Karpas-422 (cell line): ENCODE data around the gene SPESP1. TPM values are rescaled to one million over a fixed set of nuclear protein-coding genes. Genes with fewer than 3 reads are reported as not detected.

ENCODE experiments used
- DNase-seq: peaks from one replicate; pipeline ENCODE4 v3.0.0-alpha.2; 2015
- H2AFZ ChIP-seq: fragments of 200-600 bp; sonication (generic); 2 replicates; pipeline ENCODE4 v1.6.1; 2014; ENCODE audit warnings: antibody characterized with exemption, low read length, mixed read lengths
- H3K27ac ChIP-seq: fragments of 200-600 bp; sonication (generic); 2 replicates; pipeline ENCODE4 v1.5.1; 2014; ENCODE audit warnings: mild to moderate bottlenecking, low read length, moderate library complexity
- H3K27me3 ChIP-seq: fragments of 200-600 bp; sonication (generic); 2 replicates; pipeline ENCODE4 v1.6.1; 2014; ENCODE audit warnings: low read length, mixed read lengths
- H3K36me3 ChIP-seq: fragments of 200-600 bp; sonication (generic); 2 replicates; pipeline ENCODE4 v1.6.1; 2014; ENCODE audit warnings: low read length, mixed read lengths; ENCODE audit not compliant: insufficient read depth
- H3K4me1 ChIP-seq: fragments of 200-600 bp; sonication (generic); 2 replicates; pipeline ENCODE4 v1.6.1; 2014; ENCODE audit warnings: mild to moderate bottlenecking, low read length, mixed read lengths
- H3K4me2 ChIP-seq: fragments of 200-600 bp; sonication (generic); 2 replicates; pipeline ENCODE4 v1.6.1; 2014; ENCODE audit warnings: low read length, low read depth, mild to moderate bottlenecking; ENCODE audit not compliant: poor library complexity, severe bottlenecking
- H3K4me3 ChIP-seq: fragments of 200-600 bp; sonication (generic); 2 replicates; pipeline ENCODE4 v1.5.1; 2014; ENCODE audit warnings: mild to moderate bottlenecking, antibody characterized with exemption, low read length, mixed read lengths
- H3K79me2 ChIP-seq: fragments of 200-600 bp; sonication (generic); 2 replicates; pipeline ENCODE4 v1.6.1; 2014; ENCODE audit warnings: mild to moderate bottlenecking, low read length, mixed read lengths
- H3K9ac ChIP-seq: fragments of 200-600 bp; sonication (generic); 2 replicates; pipeline ENCODE4 v1.6.0; 2014; ENCODE audit warnings: low read length
- H3K9me2 ChIP-seq: fragments of 200-600 bp; sonication (generic), shearing (Covaris generic); replicated peaks from 2 replicates; pipeline ENCODE4 v1.6.0; 2014; ENCODE audit warnings: mild to moderate bottlenecking, low read length, moderate library complexity; ENCODE audit not compliant: insufficient read depth
- H3K9me3 ChIP-seq: fragments of 300-700, 200-600 bp; sonication (generic); 2 replicates; pipeline ENCODE4 v1.6.1; 2014; ENCODE audit warnings: low read length, mixed read lengths
- H4K20me1 ChIP-seq: fragments of 200-600 bp; sonication (generic); 2 replicates; pipeline ENCODE4 v1.6.1; 2014; ENCODE audit warnings: mild to moderate bottlenecking, antibody characterized with exemption, low read length, low read depth; ENCODE audit not compliant: insufficient read depth
- total RNA-seq: library from RNA; depleted of rRNA; stranded (reverse); fragments of >200 nt; shearing (Covaris generic); gene quantifications from 2 replicates; pipeline ENCODE4 v1.2.3, GENCODE V29; 2014; ENCODE audit warnings: low replicate concordance

SPESP1 gene
- total RNA-seq, 1 experiment from 2014 or later: not detected

DNA sequence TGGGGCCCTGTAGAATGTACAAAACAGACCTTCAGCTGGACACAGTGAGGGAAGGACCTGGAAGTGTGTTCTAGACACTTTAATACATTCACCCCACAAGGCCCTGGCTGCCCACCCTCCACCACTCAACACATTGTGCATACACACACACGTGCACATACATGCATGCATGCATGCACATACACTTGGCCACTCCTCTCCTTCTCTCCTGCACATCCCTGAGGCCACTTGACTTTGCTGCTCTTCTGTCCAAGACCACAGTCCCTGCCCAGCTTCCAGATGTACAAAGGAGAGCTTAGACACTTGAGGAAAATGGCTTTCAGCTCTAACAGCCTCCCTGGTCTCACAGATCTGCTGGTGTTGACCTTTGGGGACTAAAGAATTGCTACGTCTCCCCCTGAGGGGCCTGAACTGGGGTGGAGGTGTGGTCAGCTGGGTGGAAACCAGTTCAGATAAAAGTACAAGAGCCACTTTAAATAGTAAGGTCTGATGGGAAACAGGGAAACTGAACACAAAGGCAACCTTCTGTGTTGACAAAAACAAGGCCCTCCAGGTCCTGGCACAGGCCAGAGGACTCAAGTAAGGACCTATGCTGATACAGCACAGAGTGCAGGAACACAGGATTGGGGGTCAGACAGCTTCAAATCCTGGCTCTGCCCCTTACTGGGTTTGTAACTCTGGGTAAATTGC, 59.4 kb downstream of the SPESP1 start:
- Histone ChIP-seq H3K27ac (no peak overlapping the region), H4K20me1 (no peaks in the 10 kb centered on the region)

GRCh38 chr15:68990231-68990991, 60.1 kb downstream of the SPESP1 start:
- Histone ChIP-seq H3K79me2 (no peaks in the 10 kb centered on the region), H3K4me3 (no peak overlapping the region), H3K9me2 (no peaks in the 10 kb centered on the region), H3K4me1 (no peaks in the 10 kb centered on the region), H3K9me3 (no peaks in the 10 kb centered on the region), H3K9ac (no peak overlapping the region), H3K4me2 (no peak overlapping the region), H2AFZ (no peak overlapping the region), H3K27me3 (no peaks in the 10 kb centered on the region), H3K27ac (no peak overlapping the region), H3K36me3 (no peaks in the 10 kb centered on the region), H4K20me1 (no peaks in the 10 kb centered on the region)
- no peak for DNase-seq

More for the DNA sequence above, 59.4 kb downstream of the SPESP1 start:
- Histone ChIP-seq H3K4me2 (no peak overlapping the region), H3K9ac (no peak overlapping the region), H2AFZ (no peak overlapping the region), H3K9me2 (no peaks in the 10 kb centered on the region), H3K79me2 (no peaks in the 10 kb centered on the region), H3K9me3 (no peaks in the 10 kb centered on the region), H3K36me3 (no peaks in the 10 kb centered on the region), H3K4me3 (no peak overlapping the region), H3K4me1 (no peaks in the 10 kb centered on the region), H3K27me3 (no peaks in the 10 kb centered on the region)
- DNase-seq: peak; percentile 12

GRCh38 chr15:68990992-68991500, 60.7 kb downstream of the SPESP1 start:
- Histone ChIP-seq H3K79me2 (no peaks in the 10 kb centered on the region), H3K9me3 (no peaks in the 10 kb centered on the region), H3K27me3 (no peaks in the 10 kb centered on the region), H3K27ac (no peak overlapping the region), H2AFZ (no peak overlapping the region), H3K9me2 (no peaks in the 10 kb centered on the region), H3K36me3 (no peaks in the 10 kb centered on the region), H4K20me1 (no peaks in the 10 kb centered on the region), H3K4me1 (no peaks in the 10 kb centered on the region), H3K4me3 (no peak overlapping the region), H3K4me2 (no peak overlapping the region), H3K9ac (no peak overlapping the region)
- no peak for DNase-seq

DNA sequence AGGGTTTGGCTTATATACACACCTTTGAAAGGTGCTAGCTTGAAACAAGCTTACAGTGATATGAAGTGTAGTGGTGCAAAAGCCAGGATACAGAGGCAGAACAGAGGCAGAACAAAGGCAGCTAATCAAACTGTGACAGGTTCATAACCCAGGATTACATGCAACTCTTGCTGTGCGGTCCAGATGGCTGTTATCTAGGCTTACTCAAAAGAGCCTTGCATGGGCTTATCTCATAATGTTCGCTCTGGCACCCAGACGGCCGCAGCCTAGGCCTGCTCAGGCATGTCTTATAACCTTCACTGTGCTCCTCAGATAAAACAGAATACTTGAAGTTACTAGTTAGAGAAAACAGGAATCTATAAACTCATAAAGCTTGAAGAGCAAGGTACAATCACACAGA, 61.4 kb downstream of the SPESP1 start:
- Histone ChIP-seq H3K9ac (no peak overlapping the region), H3K79me2 (no peaks in the 10 kb centered on the region), H3K27me3 (no peaks in the 10 kb centered on the region), H3K27ac (no peak overlapping the region), H3K9me2 (no peaks in the 10 kb centered on the region), H3K4me3 (no peak overlapping the region), H4K20me1 (no peaks in the 10 kb centered on the region), H2AFZ (no peak overlapping the region), H3K4me2 (no peak overlapping the region), H3K36me3 (no peaks in the 10 kb centered on the region), H3K4me1 (no peaks in the 10 kb centered on the region), H3K9me3 (no peaks in the 10 kb centered on the region)
- DNase-seq: peak; percentile 25

DNA sequence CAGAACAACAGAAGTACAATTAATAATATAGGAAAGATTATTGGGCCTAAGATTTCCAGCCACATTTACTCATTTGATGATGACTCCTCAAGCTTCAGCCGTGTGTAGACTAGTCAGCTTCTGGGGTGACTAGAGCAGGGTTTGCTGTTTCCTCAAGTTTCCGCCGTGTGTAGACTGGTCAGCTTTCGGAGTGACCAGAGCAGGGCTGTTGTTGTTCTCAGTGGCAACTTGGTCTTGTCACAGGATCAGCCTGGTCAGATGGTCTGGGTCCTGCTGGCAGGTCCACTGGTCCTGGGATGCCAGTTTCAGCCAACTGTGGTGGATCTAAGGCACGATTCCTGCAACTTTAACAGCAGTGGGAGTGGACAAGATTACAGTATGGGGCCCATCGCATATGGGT, 62.4 kb downstream of the SPESP1 start:
- Histone ChIP-seq H3K4me1 (no peaks in the 10 kb centered on the region), H3K9ac (no peak overlapping the region), H3K4me2 (no peak overlapping the region), H3K27ac (no peak overlapping the region), H3K9me2 (no peaks in the 10 kb centered on the region), H3K27me3 (no peaks in the 10 kb centered on the region), H3K36me3 (no peaks in the 10 kb centered on the region), H3K79me2 (no peaks in the 10 kb centered on the region), H3K4me3 (no peak overlapping the region), H3K9me3 (no peaks in the 10 kb centered on the region), H4K20me1 (no peaks in the 10 kb centered on the region), H2AFZ (no peak overlapping the region)
- peak; percentile 21 for DNase-seq

DNA sequence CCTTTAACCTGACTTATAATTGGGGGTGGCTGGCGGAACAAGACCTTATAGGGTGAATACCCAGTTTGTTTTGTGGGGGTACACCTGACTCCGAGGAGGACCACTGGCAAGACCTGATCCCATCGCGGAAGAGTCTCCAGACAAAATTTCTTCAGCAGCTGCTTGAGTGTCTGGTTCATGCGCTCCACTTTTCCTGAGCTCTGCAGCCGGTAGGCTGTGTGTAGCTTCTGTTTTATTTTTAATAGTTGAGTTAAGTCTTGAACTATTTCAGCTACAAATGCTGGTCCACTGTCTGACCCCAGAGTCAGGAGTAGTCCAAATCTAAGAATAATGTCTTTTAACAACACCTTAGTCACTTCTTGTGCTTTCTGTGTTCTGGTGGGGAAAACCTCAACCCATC, 63.0 kb downstream of the SPESP1 start:
- DNase-seq: peak; percentile 15

GRCh38 chr15:68994149-68994548, 63.8 kb downstream of the SPESP1 start:
- no peak overlapping the region for H3K4me2 ChIP-seq
- DNase-seq: no peak
- no peaks in the 10 kb centered on the region for H3K4me1 ChIP-seq
- H3K9me3 ChIP-seq: no peaks in the 10 kb centered on the region
- no peaks in the 10 kb centered on the region for H3K36me3 ChIP-seq
- H3K27me3 ChIP-seq: no peaks in the 10 kb centered on the region
- no peaks in the 10 kb centered on the region for H3K9me2 ChIP-seq
- no peaks in the 10 kb centered on the region for H3K79me2 ChIP-seq
- H2AFZ ChIP-seq: no peak overlapping the region
- no peak overlapping the region for H3K4me3 ChIP-seq
- H3K9ac ChIP-seq: no peak overlapping the region
- H4K20me1 ChIP-seq: no peaks in the 10 kb centered on the region
- H3K27ac ChIP-seq: no peak overlapping the region

More for the DNA sequence above, 63.0 kb downstream of the SPESP1 start:
- no peaks in the 10 kb centered on the region for H3K79me2 ChIP-seq
- no peaks in the 10 kb centered on the region for H3K9me2 ChIP-seq
- no peaks in the 10 kb centered on the region for H4K20me1 ChIP-seq
- no peaks in the 10 kb centered on the region for H3K36me3 ChIP-seq
- H2AFZ ChIP-seq: no peak overlapping the region
- no peaks in the 10 kb centered on the region for H3K4me1 ChIP-seq
- H3K27me3 ChIP-seq: no peaks in the 10 kb centered on the region
- H3K4me2 ChIP-seq: no peak overlapping the region
- H3K9me3 ChIP-seq: no peaks in the 10 kb centered on the region
- no peak overlapping the region for H3K9ac ChIP-seq
- no peak overlapping the region for H3K27ac ChIP-seq
- H3K4me3 ChIP-seq: no peak overlapping the region

DNA sequence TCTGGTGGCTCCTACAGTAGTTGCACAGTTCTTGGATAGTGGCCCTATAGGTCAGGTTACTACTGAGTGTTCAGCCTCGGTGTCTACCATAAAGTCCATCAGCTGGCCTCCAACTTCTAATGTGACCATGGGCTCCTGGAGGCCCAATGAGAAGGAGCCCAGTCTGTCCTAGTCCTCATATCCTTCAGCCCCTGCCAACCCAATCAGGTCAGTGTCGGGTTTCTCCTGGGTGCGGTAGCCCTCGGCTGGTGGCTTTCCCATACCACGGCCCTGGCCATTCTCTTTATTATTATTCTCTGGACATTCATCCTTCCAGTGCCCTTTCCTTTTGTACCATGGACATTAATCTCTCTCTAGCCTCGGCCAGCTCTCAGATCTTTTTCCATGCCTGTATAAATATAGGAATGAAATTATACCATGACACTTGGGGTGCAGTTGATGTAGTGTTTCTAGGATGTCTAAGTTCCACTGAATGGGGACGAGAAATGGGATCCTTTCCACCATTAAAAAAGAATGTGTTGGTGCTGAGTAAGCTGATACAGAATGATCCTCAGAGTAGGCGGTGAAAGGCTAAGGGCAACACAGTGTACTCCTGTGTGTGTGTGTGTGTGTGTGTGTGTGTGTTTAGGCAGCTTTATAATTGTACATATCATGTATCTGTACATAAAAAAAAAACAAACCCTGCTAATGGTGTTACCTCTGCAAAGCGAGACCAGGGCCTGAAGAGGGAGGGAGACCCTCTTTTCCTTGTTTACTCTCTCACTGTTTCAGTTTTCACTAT, 64.8 kb downstream of the SPESP1 start:
- Histone ChIP-seq H4K20me1 (no peaks in the 10 kb centered on the region), H3K27me3 (no peaks in the 10 kb centered on the region), H3K4me1 (no peaks in the 10 kb centered on the region), H3K9me2 (no peaks in the 10 kb centered on the region), H3K9ac (no peak overlapping the region), H2AFZ (no peak overlapping the region), H3K9me3 (no peaks in the 10 kb centered on the region), H3K4me3 (no peak overlapping the region), H3K36me3 (no peaks in the 10 kb centered on the region), H3K4me2 (no peak overlapping the region), H3K79me2 (no peaks in the 10 kb centered on the region), H3K27ac (no peak overlapping the region)
- DNase-seq: no peak
